RPMI8226 (cell line): ENCODE data around the gene CPT1C.
"Not testable (repeated sequence)": the region's sequence is repeated elsewhere in the genome, so short reads cannot be mapped to it uniquely, and the experiment has no call there.

ENCODE experiments used
- DNase-seq: peaks from one replicate; pipeline ENCODE4 v3.0.0-alpha.2; 2015

CPT1C gene

DNA sequence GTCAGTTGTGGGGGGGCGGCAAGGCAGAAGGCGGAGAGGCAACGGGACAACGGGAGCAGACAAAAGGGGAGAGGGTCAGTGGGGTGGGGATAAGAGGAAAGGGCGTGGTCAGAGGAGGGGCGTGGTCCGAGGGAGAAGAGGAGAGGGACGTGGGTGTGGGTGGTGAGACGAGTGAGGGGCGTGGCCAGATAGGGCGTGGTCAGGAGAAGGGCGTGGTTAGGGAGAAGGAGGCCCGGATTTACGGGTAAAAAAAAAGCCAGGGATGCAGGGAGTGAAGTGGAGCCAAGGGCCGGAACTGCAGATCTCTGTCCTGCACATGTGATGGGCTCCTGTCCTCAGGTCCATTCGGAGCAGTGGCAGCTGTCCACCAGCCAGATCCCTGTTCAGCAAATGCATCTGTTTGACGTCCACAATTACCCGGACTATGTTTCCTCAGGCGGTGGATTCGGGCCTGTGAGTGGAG lies 21.5 kb downstream of the CPT1C start:
- no peak for DNase-seq

GRCh38 chr19:49713236-49713845 lies 22.4 kb downstream of the CPT1C start:
- no peak for DNase-seq

- no peak for DNase-seq
Observed at GRCh38 chr19:49716154-49716553, 25.2 kb downstream of the CPT1C start.

DNA sequence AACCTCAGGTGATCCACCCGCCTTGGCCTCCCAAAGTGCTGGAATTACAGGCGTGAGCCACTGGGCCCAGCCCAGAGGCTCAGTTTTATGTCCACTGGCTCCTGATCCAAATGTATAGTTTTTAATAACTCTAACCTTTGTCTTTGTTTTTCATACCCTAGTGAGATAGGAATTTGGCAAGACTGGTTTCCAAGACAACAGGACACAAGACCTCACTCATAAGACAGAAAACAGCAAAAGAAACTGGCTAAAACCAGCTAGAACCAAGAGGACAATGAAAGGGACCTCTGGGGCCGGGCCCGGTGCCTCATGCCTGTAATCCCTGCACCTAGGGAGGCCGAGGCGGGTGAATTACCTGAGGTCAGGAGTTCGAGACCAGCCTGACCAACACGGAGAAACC lies 27.6 kb downstream of the CPT1C start:
- no peak for DNase-seq

- DNase-seq = no peak
Observed at GRCh38 chr19:49718991-49719390, 28.1 kb downstream of the CPT1C start.

DNA sequence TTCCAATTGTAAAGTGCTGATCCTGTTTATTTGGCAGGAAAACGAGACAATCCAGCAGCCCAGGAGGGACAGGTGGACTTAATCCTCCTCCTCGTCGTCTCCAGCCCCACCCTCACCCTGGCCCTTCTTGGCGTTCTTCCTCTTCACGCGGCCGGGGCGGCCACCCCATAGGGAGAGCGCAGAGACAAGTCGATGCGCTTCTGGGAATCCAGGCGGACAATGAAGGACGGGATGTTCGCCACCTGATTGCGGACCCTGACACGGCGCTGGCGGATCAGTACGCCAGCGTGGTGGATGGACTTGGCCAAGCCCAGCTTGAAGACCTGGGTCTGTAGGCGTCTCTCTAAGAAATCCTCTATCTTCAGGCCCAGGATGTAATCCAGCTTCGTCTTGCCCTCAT lies 28.5 kb downstream of the CPT1C start:
- not testable (repeated sequence) for DNase-seq

GRCh38 chr19:49727217-49728030 lies 36.5 kb downstream of the CPT1C start:
- no peak for DNase-seq

DNA sequence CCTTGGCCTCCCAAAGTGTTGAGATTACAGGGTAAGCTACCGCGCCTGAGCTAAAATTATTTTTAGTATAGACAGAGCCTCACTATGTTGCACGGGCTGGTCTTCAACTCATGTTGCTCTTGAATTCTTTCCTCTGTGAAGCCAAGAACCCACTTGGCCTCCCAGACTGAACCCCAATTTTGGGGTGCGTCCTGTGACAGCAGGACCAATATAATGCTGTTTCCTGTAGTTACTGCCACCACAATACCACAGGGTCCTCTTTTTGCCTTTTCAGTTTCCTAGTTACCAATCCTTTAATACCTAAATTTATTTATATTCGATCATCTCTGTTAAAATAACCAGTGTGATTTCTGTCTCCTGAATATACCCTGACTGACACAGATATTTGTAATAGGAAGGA lies 39.2 kb downstream of the CPT1C start:
- DNase-seq = no peak

DNA sequence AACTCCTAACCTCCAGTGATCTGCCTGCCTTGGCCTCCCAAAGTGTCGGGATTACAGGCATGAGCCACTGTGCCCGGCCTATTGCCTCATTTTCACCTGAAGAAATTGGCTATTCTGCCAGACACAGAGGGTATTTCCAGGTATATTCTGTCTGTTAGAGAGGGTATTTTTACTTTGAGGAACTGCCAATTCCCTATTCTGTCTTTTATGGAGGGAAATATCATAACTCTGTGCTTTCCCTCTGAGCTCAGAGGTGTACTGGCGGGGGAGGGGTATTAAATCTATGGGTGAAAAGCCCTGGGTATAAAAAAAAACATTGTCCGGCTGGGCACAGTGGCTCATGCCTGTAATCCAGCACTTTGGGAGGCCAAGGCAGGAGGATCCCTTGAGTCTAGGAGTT lies 47.4 kb downstream of the CPT1C start:
- DNase-seq = no peak

- no peak for DNase-seq
Observed at GRCh38 chr19:49739098-49739497, 48.2 kb downstream of the CPT1C start.

GRCh38 chr19:49739933-49740332 lies 49.0 kb downstream of the CPT1C start:
- no peak for DNase-seq

- no peak for DNase-seq
Observed at GRCh38 chr19:49741210-49741844, 50.4 kb downstream of the CPT1C start.

DNA sequence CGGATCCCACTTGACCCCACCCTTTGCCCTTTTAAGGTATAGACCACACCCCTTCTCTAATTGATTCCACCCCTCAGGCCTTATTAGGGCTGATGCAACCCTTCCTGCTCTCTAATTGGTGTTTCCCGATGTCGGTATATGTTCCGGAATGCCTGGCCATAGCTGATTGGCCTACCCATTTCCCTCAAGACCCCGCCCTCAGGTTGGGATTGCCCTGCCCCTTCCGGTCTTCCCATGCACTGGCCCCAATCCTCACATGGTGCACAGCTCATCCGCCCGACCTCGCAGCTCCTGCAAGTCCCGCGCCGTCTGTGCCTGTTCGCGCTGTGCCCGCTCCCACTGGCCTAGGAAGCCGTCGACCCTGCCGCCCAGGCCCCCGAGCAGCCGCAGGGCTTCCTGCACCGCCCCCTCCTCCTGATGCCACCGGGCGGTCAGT lies 54.0 kb downstream of the CPT1C start:
- DNase-seq = no peak

- DNase-seq = peak; percentile 44
Observed at GRCh38 chr19:49746206-49746958, 55.5 kb downstream of the CPT1C start.

GRCh38 chr19:49749055-49749716 lies 58.3 kb downstream of the CPT1C start:
- no peak for DNase-seq

GRCh38 chr19:49749771-49750170 lies 58.9 kb downstream of the CPT1C start:
- no peak for DNase-seq

- no peak for DNase-seq
Observed at GRCh38 chr19:49752701-49753100, 61.8 kb downstream of the CPT1C start.

DNA sequence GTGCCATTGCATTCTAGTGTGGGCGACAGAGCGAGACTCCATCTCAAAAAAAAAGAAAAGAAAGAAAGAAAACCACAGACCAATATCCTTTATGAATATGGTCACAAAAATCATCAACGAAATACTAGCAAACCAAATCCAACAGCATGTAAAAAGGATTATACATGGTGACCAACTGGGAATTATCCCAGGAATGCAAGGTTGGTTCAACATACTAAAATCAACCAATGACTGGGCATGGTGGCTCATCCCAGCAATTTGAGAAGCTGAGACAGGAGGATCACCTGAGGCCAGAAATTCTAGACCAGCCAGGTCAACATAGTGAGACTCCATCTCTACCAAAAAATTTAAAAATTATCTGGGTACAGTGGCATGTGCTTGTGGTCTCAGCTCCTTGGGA lies 65.0 kb downstream of the CPT1C start:
- DNase-seq = no peak

- DNase-seq = no peak
Observed at GRCh38 chr19:49758292-49758691, 67.4 kb downstream of the CPT1C start.

GRCh38 chr19:49761249-49761624 lies 70.3 kb downstream of the CPT1C start:
- no peak for DNase-seq

DNA sequence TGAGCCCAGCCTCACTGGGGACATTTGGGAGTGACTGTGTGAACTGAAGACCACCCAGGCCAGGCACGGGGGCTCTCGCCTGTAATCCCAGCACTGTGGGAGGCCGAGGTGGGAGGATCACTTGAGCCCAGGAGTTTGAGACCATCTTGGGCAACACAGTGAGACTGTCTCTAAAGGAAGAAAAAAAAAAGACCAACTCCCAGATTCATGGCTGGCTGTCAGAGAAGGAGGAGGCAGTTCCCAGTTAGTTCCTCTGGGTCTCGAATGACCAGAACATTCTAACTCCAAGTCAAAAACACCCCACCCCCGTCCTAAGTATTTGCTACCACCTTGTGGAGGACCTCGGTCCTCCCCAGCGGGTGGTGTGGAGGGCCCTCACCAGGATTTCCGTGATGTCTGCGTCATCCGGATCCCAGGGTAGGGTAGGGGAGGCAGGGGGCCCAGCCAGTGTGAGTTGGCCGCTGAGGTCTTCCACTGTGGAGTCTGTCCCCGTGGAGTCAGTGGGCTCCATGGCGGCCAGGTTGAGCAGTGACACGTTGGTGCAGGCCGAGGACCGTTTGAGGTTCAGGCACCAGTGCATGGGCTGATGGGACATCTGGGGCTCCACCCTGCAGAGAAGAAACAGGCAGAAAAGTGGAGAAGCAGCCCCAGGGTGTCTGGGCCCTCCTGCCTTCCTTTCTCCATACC lies 70.9 kb downstream of the CPT1C start:
- DNase-seq = no peak

- DNase-seq = no peak
Observed at GRCh38 chr19:49763230-49763629, 72.3 kb downstream of the CPT1C start, which contains the start of gene TSKS. Gene TSKS, minus strand, starts transcription at chr19:49763306. Its CDS starts 59 bp downstream, at chr19:49763247.
